Middle frontal gyrus (tissue), 1 donor: ENCODE measurements around the gene GIGYF1.
"Not testable (repeated sequence)": the region's sequence is repeated elsewhere in the genome, so short reads cannot be mapped to it uniquely, and the experiment has no call there.

Experiments used
- DNase-seq: peaks from one replicate; pipeline ENCODE4 v3.0.0-alpha.2; 2015; ENCODE audit warnings: low spot score; ENCODE audit errors: extremely low spot score

The GIGYF1 gene, protein sequence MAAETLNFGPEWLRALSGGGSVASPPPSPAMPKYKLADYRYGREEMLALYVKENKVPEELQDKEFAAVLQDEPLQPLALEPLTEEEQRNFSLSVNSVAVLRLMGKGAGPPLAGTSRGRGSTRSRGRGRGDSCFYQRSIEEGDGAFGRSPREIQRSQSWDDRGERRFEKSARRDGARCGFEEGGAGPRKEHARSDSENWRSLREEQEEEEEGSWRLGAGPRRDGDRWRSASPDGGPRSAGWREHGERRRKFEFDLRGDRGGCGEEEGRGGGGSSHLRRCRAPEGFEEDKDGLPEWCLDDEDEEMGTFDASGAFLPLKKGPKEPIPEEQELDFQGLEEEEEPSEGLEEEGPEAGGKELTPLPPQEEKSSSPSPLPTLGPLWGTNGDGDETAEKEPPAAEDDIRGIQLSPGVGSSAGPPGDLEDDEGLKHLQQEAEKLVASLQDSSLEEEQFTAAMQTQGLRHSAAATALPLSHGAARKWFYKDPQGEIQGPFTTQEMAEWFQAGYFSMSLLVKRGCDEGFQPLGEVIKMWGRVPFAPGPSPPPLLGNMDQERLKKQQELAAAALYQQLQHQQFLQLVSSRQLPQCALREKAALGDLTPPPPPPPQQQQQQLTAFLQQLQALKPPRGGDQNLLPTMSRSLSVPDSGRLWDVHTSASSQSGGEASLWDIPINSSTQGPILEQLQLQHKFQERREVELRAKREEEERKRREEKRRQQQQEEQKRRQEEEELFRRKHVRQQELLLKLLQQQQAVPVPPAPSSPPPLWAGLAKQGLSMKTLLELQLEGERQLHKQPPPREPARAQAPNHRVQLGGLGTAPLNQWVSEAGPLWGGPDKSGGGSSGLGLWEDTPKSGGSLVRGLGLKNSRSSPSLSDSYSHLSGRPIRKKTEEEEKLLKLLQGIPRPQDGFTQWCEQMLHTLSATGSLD (N-terminal part only)

DNA sequence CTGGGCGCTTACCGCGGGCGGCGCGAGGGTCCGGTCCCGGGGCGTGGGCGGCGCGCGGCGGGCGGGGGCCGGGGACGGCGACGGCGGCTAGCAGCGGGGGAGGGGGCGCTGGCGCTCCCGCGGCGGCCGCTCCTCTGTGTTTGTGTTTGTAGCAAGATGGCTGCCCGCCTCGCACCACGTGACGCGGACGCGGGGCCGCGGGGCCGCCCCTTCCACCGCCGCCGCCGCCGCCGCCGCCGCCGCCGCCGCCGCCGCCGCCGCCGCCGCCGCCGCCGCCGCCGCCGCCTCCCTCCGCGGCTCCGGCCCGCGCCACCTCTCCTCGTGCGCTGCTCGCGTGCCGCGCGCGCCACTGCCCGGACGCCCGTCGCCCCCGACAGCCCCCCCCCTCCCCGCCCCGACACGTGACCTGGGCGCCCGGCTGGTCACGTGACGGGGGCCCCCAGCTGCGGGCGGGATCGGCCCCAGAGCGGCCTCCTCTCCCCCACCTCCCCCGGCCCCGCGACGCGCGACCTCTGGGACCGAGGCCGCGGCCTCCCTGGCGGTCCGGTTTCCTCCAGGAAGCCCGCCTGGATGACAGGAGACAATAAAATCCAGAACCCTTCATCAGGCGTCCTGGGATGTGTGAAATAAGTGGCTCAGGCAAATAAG, at the start of gene GIGYF1:
GIGYF1 (minus strand) TSS at position 153 of the 648 bp plus-strand sequence. CDS start 6,012 bp downstream, outside the sequence.
- no peak for DNase-seq

DNA sequence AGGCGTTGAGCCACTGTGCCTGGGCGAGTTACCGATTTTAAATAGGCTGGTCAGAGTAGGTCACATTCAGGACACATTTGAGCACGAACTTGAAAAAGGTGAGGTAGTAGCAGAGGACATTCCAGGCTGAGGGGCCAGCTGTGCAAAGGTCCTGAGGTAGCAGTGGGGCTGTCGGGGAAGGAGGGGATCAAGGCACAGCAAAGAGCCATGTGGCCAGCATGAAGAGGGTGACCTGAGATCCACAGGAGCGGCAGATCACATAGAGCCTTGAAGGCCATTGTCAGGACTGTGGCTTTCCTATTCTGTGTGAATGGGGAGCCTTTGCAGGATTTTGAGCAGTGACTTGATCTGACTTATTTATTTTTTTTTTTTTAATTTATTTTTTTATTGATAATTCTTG, 45.9 kb upstream of the GIGYF1 start:
- DNase-seq, result no peak

DNA sequence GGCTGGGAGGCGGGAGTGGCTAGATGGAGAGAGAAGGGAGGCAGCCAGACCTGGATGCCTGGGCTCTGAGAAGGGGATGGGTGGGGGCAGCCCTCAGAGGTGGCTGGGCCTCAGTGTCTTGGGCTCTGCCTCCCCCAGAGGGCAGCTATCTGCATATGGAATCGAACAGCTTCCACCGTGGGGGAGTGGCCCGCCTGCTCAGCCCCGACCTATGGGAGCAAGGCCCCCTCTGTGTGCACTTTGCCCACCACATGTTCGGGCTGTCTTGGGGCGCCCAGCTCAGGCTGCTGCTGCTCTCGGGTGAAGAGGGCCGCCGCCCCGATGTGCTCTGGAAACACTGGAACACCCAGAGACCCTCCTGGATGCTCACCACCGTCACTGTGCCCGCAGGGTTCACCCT, 42.6 kb upstream of the GIGYF1 start:
- DNase-seq, result no peak

DNA sequence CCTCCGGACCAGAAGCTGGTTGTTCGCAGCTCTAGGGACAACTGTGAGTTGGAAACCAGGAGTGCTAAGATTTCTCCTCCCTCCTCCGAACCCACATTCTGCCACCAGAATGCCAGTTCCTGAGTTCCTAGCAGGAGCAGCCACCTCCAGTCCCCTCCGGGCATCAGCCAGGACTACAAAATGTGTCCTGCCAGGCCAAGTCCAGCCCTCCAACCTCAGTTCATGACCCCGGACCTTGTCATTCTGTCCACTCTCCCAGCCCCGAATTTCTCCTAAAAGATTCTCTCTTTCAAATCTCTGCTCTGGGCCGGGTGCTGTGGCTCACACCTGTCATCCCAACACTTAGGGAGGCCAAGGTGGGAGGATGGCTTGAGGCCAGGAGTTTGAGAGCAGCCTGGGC, 41.7 kb upstream of the GIGYF1 start:
- no peak for DNase-seq

DNA sequence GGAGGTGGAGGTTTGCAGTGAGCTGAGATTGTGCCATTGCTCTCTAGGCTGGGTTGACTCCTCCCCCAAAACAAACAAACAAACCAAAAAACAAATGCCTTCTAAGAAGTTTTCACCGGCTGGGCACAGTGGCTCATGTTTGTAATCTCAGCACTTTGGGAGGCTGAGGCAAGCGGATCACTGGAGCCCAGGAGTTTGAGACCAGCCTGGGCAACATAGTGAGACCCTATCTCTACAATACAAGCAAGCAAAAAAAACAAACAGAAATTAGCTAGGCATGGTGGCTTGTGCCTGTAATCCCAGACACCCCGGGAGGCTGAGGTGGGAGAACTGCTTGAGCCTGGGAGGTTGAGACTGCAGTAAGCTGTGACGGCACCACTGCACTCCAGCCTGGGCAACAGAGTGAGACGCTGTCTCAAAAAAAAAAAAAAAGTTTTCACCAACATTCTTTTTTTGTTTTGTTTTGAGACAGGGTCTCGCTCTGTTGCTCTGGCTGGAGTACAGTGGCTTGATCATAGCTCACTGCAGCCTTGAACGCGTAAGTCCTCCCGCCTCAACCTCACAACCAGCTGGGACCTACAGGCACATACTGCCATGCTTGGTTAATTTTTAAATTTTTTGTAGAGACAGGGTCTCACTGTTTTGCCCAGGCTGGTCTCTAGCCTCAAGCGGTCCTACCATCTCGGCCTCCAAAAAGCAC, 38.0 kb upstream of the GIGYF1 start:
- no peak for DNase-seq

DNA sequence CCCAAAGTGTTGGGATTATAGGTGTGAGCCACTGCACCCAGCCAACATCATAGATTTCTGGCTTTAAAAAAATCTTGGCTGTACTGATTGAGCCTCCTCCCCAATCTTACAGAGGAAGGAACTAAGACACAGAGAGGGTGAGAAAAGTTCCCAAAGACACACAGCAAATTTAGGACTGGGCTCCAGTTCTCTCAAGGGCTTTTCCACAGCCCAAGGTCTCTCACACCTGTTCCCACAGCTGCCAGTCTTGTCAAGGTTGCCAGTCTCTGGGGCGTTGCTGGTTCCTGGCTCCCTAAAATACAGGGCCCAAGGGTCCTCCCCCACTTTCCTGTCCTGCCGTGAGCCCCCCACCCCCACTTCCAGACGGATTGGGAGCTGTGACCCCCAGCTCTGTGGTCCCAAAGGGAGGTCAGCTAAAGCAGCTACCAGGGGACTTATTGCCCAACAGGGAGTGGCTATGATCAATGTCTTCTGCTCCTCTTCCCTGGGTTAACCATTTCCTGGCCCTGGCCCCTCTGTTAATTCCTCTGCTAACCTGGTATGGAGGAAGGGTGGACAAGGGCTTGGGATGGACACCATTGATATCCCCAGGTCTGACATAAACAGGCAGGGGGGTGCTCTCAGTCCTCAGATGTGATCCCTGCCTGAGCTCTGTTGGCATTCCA, 36.2 kb upstream of the GIGYF1 start:
- DNase-seq, result no peak

DNA sequence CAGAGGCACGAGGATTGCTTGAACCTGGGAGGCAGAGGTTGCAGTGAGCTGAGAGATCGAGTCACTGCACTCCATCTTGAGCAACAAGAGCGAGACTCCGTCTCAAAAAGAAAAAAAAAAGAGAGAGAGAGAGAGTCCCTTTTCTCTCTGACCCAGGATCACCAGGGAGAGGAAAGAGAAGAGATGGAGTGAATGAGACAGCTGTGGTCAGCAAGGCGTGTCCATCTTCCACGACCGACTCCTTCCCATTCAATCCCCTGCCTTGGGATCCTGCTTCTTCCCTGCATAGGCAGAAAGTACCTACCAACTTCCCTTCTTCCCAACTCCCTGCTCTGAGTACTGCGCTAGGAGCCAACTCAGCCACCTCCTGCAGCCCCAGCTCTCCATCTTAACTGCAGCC, 34.1 kb upstream of the GIGYF1 start:
- no peak for DNase-seq

DNA sequence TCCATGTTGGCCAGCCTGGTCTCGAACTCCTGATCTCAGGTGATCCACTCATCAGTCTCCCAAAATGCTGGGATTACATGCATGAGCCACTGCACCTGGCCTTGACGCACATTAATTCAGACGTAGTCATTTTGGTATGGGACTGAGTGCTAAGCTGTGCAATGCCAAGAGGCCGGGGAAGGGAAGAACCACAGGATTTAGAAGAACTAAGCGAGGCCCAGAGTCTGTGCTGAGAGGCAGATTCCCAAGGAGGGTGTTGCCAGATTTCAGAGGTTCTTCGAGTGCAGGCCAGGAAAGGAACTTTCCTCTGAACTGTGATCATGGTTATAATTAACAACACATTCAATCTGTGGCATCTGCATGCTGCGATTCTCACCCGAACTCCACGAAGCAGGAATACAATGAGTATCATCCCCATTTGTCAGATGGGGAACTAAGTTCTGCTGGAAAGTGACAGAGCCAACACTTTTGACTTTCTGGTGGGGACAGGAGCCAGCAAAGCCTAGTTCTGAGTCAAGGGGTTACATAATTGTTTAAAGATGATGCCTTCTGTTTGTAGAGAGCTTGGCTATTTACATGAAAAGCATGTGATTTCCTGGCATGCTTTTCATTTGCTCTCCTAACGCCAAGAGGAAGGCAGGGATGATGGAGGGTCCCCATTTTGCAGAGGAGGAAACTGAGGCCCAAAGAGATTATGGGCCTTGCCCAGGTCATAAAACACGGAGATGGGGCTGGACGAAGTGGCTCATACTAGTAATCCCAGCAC, 33.1 kb upstream of the GIGYF1 start:
- DNase-seq, result no peak

DNA sequence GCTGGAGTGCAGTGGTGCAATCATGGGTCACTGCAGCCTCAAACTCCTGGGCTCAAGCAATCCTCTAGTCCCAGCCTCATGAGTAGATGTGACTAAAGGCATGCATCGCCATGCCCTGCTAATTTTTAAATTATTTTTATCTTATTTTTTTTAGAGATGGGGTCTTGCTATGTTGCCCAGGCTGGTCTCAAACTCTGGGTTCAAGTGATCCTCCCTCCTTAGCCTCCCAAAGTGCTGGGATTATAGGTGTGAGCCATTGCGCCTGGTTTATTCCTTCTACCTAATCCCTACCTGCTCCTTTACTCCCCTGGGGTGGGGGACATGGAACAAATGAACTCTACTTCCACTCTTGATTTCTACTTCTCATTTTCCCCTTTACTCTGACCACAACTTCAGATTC, 30.3 kb upstream of the GIGYF1 start:
- DNase-seq, result not testable (repeated sequence)

DNA sequence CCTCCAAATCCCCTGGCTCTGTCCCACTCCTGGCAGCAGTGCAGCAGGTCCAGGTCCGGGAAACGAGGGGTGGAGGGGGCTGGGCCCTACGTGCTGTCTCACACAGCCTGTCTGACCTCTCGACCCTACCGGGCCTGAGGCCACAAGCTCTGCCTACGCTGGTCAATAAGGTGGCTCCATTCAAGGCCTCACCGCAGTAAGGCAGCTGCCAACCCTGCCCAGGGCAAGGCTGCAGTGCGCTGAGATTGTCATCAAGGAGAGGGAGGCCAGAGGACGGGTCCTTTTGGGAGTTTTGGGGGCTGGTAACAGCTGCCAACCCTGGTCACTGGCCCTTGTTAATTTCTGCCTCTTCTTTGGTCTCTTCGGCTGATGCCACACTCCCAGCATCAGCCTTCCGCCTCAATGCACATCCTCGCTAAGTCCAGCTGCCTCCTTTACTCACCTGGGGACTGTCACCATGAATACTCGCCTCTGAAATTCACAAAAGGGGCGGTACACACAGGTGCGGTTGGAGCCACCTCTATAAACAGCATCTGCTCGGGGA, 29.8 kb upstream of the GIGYF1 start:
- no peak for DNase-seq

DNA sequence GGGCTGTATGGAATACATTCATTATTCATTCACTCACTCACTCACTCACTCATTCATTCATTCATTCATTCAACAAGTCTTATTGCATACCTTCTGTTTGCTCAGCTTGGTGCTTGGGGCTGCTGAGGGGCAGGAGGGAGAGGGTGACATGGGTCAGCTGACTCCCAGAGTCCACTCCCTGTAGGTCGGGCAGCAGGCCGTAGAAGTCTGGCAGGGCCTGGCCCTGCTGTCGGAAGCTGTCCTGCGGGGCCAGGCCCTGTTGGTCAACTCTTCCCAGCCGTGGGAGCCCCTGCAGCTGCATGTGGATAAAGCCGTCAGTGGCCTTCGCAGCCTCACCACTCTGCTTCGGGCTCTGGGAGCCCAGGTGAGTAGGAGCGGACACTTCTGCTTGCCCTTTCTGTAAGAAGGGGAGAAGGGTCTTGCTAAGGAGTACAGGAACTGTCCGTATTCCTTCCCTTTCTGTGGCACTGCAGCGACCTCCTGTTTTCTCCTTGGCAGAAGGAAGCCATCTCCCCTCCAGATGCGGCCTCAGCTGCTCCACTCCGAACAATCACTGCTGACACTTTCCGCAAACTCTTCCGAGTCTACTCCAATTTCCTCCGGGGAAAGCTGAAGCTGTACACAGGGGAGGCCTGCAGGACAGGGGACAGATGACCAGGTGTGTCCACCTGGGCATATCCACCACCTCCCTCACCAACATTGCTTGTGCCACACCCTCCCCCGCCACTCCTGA, 28.6 kb upstream of the GIGYF1 start:
- DNase-seq, result no peak

DNA sequence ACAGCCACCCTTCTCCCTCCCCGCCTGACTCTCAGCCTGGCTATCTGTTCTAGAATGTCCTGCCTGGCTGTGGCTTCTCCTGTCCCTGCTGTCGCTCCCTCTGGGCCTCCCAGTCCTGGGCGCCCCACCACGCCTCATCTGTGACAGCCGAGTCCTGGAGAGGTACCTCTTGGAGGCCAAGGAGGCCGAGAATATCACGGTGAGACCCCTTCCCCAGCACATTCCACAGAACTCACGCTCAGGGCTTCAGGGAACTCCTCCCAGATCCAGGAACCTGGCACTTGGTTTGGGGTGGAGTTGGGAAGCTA, 27.4 kb upstream of the GIGYF1 start:
- no peak for DNase-seq

DNA sequence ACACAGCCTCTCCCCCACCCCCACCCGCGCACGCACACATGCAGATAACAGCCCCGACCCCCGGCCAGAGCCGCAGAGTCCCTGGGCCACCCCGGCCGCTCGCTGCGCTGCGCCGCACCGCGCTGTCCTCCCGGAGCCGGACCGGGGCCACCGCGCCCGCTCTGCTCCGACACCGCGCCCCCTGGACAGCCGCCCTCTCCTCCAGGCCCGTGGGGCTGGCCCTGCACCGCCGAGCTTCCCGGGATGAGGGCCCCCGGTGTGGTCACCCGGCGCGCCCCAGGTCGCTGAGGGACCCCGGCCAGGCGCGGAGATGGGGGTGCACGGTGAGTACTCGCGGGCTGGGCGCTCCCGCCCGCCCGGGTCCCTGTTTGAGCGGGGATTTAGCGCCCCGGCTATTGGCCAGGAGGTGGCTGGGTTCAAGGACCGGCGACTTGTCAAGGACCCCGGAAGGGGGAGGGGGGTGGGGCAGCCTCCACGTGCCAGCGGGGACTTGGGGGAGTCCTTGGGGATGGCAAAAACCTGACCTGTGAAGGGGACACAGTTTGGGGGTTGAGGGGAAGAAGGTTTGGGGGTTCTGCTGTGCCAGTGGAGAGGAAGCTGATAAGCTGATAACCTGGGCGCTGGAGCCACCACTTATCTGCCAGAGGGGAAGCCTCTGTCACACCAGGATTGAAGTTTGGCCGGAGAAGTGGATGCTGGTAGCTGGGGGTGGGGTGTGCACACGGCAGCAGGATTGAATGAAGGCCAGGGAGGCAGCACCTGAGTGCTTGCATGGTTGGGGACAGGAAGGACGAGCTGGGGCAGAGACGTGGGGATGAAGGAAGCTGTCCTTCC, 26.8 kb upstream of the GIGYF1 start:
- DNase-seq, result no peak

DNA sequence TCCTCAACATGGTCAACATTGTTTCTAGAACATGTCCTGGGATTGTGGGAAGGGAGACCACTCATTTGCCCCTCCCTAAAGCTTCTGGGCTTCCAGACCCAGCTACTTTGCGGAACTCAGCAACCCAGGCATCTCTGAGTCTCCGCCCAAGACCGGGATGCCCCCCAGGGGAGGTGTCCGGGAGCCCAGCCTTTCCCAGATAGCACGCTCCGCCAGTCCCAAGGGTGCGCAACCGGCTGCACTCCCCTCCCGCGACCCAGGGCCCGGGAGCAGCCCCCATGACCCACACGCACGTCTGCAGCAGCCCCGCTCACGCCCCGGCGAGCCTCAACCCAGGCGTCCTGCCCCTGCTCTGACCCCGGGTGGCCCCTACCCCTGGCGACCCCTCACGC, 26.2 kb upstream of the GIGYF1 start, which contains the start of gene EPO:
EPO (plus strand) TSS at position 190 of the 392 bp plus-strand sequence. CDS start 513 bp downstream, outside the sequence.
- DNase-seq, result no peak

DNA sequence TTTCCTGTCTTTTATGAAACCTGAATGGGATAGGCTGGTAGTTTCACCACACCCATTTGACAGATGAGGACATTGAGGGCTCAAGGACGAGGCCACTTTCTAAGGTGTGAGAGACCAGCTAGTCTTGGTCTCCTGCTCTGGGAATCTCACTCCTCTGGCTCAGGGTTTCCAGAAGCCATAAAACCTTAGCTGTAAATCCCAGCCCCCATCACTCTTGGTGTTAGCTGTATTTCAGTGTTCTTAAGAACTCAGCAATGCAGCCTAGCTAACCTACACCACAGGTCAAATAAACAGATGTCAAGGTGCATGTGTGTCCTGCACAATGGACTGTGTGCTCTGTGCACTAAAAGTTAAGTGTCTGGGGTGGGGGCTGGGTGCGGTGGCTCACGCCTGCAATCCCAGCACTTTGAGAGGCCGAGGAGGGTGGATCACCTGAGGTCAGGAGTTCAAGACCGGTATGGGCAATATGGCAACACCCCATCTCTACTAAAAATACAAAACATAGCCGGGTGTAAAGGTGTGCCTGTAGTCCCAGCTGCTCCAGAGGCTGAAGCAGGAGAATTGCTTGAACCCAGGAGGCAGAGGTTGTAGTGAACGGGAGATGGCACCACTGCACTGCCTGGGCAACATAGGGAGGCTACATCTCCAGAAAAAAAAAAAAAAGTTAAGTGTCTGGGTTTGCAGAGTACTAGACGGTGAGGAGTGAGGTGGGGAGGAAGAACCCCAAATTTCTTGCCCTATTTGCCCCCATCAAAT, 25.7 kb upstream of the GIGYF1 start:
- DNase-seq, result no peak

DNA sequence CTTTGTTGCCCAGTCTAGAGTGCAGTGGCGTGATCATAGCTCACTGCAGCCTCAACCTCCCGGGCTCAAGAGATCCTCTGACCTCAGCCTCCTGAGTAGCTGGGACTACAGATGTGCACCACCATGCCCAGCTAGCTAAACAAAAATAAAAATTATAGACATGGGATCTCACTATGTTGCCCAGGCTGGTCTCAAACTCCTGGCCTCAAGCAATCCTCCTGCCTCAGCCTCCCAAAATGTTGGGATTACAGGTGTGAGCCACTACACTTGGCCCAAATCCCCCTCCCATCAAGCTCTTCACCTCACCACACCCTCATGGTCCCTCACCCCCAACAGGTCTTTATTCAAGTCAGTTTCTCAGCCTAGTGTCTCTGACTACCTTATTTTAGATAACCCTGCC, 23.0 kb upstream of the GIGYF1 start:
- DNase-seq, result not testable (repeated sequence)

DNA sequence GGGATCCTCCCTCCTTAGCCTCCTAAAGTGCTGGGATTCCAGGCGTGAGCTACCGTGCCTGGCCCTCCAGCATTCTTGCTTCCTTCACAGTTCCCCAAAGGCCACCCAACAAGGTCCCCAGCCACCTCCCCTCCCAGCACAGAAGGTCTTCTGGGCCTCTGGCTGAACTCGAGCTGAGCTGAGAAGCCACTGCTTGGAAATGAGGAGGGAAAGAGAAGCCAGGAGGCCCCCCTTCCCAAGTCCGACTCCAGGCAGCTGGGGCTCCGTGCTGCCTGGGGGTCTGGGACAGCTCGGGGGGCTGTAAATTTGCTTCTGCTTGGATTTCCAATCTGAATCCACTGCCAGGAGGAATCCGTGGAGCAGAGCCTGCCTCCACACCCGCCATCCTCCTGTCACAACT, 20.7 kb upstream of the GIGYF1 start:
- DNase-seq, result no peak
